ENCODE data around the gene UBLCP1.

The UBLCP1 gene

DNA sequence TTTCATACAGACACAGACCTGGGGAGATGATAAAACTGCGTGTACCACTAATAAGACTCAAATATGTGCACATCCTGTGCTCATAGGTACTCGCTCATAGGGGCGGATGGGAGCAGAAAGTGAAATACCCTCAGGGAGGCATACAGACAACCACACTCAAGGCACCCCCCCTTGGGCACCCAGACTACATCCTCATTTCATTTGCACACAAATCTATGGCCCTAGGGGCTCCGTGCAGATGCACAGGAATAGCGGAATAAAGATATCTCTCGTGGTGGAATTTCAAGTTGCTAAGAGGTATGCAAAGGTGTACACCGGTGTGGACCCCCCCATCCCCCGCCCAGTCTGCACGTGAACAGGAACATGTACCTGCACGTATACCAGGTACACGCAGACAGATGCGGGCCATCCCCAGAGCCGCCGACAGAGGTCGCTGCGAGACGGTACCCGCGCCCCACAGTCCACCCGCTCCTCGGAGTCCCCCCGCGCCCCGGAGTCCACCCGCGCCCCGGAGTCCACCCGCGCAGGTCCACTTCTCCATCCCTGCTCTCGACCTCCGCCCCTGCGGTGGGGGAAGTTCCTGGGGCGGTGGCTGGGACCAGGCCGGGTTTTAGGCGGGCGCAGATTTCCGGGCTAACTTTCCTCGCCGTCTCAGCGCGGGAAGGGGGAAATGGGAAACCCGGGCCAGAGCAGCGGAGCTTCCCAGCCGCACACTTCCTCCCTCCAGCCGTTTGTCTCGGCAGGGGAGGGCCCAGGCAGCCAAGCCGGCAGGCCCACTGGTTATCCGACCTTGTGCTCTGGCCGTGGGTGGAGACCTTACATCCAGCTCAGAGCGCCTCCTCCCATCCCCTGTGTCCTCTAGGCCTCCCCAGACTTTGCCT, 68.2 kb downstream of the UBLCP1 start:
- Histone ChIP-seq H3K4ac (ENCODE audit: low read length) (no peak overlapping the region), H3K27ac (replicated peaks; ENCODE audit: low read length) (no peak overlapping the region), H2BK120ac (ENCODE audit: low read depth, low read length) (no peak overlapping the region), H3K9ac (ENCODE audit: low read depth, low read length, poor library complexity) (peak overlapping the region; percentile 74), H3K9me3 (replicated peaks in 1 of 2; ENCODE audit: control insufficient read depth in 2 of 2, insufficient read depth in 1 of 2, low read depth in 1 of 2, low read length in 2 of 2) (no peaks in the 10 kb centered on the region), H3K4me2 (ENCODE audit: insufficient read depth, low read length, poor library complexity, severe bottlenecking) (peak overlapping the region; percentile 87), H3K79me1 (ENCODE audit: low read depth, low read length) (no peaks in the 10 kb centered on the region), H3K18ac (ENCODE audit: low read length) (peak overlapping the region; percentile 96), H3K14ac (ENCODE audit: low read length) (no peak overlapping the region), H3K36me3 (replicated peaks in 1 of 2; ENCODE audit: control insufficient read depth in 2 of 2, insufficient read depth in 2 of 2, low read length in 2 of 2) (no peaks in the 10 kb centered on the region), H4K91ac (ENCODE audit: low read depth, low read length, poor library complexity) (no peak overlapping the region), H2AFZ (ENCODE audit: low read length) (peak overlapping the region; percentile 97), H3K23ac (ENCODE audit: low read depth, low read length, poor library complexity) (peak overlapping the region; percentile 5), H3K4me1 (ENCODE audit: control insufficient read depth in 2 of 2, insufficient read depth in 1 of 2, low read depth in 1 of 2, low read length in 2 of 2) (peaks cover 0 to 1% of the 10 kb centered on the region in 2 donors), H3K27me3 (ENCODE audit: control insufficient read depth in 3 of 3, insufficient read depth in 3 of 3, low read depth in 1 of 3, low read length in 3 of 3) (peaks cover 0 to 46% (median 0%) of the 10 kb centered on the region in 3 experiments), H2BK5ac (ENCODE audit: low read length) (no peak overlapping the region), H2BK15ac (ENCODE audit: low read length) (peak overlapping the region; percentile 19), H4K8ac (ENCODE audit: low read depth, low read length) (no peak overlapping the region), H2BK12ac (ENCODE audit: low read length) (no peak overlapping the region), H3K4me3 (ENCODE audit: low read length in 2 of 2) (peak overlapping the region; percentile 43 to 82), H2AK5ac (ENCODE audit: low read depth, low read length) (no peak overlapping the region)
- DNase-seq (ENCODE audit: low spot score) = peak; percentile 52
- no CpG with 5 or more reads among the region's 50 CpGs for WGBS, 2 donors (ENCODE audit: extremely low coverage in 2 of 2, insufficient read length in 2 of 2, insufficient replicate concordance in 1 of 2)

DNA sequence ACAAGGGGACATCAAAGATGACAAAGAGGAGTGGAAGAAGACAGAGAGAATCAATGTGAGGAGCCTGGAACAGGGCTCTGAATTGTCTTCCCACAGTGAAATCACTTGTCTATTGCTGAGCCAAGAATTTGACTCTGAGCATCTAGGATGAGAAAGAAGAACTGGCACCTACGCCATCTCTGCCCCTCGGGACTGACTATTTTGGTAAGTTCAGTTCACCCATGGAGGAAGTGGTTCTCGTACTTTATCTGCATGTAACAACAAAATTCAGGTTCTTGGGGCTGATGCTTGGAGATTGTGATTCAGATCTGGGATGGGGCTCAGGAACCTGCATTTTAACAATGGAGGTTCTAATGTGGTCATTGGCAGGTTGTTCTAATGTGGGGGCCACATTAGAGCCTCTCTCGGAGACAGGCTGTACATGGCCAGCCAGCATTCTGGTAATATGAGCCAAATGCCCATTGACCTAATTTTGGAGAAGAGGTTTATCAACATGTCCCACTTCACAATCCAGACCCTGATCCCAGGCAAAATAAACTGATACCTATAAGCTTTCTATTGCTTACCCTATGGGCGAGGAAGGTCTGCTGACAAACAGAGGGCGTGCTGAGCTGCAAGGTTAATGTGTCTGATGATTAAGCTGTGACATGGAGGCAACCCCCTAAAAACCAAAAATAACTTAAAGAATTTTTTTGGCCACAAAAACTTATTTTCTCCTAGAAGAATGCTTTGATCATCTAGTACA, 69.9 kb downstream of the UBLCP1 start:
- WGBS, 2 donors (ENCODE audit: extremely low coverage in 2 of 2, insufficient read length in 2 of 2, insufficient replicate concordance in 1 of 2) = no CpG with 5 or more reads among the region's 6 CpGs
- Histone ChIP-seq H3K27me3 (ENCODE audit: control insufficient read depth in 3 of 3, insufficient read depth in 3 of 3, low read depth in 1 of 3, low read length in 3 of 3) (peaks cover 0 to 37% (median 0%) of the 10 kb centered on the region in 3 experiments), H3K23ac (ENCODE audit: low read depth, low read length, poor library complexity) (no peak overlapping the region), H3K4me3 (ENCODE audit: low read length in 2 of 2) (no peak overlapping the region), H3K4ac (ENCODE audit: low read length) (no peak overlapping the region), H2BK5ac (ENCODE audit: low read length) (no peak overlapping the region), H3K4me2 (ENCODE audit: insufficient read depth, low read length, poor library complexity, severe bottlenecking) (no peak overlapping the region), H2BK15ac (ENCODE audit: low read length) (no peak overlapping the region), H3K14ac (ENCODE audit: low read length) (no peak overlapping the region), H4K8ac (ENCODE audit: low read depth, low read length) (no peak overlapping the region), H2AK5ac (ENCODE audit: low read depth, low read length) (no peak overlapping the region), H3K9ac (ENCODE audit: low read depth, low read length, poor library complexity) (no peak overlapping the region), H2BK120ac (ENCODE audit: low read depth, low read length) (no peak overlapping the region), H3K27ac (replicated peaks; ENCODE audit: low read length) (no peak overlapping the region), H3K36me3 (replicated peaks in 1 of 2; ENCODE audit: control insufficient read depth in 2 of 2, insufficient read depth in 2 of 2, low read length in 2 of 2) (no peaks in the 10 kb centered on the region), H2AFZ (ENCODE audit: low read length) (no peak overlapping the region), H4K91ac (ENCODE audit: low read depth, low read length, poor library complexity) (no peak overlapping the region), H3K4me1 (ENCODE audit: control insufficient read depth in 2 of 2, insufficient read depth in 1 of 2, low read depth in 1 of 2, low read length in 2 of 2) (peaks cover 0 to 1% of the 10 kb centered on the region in 2 donors), H3K79me1 (ENCODE audit: low read depth, low read length) (no peaks in the 10 kb centered on the region), H2BK12ac (ENCODE audit: low read length) (no peak overlapping the region), H3K9me3 (replicated peaks in 1 of 2; ENCODE audit: control insufficient read depth in 2 of 2, insufficient read depth in 1 of 2, low read depth in 1 of 2, low read length in 2 of 2) (no peaks in the 10 kb centered on the region), H3K18ac (ENCODE audit: low read length) (no peak overlapping the region)
- no peak for DNase-seq (ENCODE audit: low spot score)

DNA sequence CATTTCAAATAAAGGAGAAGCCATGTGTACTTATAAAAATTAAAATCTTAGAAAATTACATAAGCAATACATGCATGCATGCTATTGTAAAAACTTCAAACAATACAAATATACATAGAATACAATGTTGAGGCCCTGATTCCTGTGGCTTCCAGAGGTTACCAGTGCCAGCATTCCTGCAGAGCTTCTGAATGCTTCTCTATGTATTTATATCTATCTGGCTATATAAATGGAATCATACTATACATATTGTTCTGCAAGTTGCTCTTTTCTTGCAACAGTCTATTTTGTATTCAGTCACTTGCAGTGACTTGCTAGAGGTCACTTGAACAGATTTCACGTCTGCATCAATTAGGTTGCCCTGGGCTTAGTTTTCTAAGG, 70.4 kb downstream of the UBLCP1 start:
- Histone ChIP-seq H4K8ac (ENCODE audit: low read depth, low read length) (no peak overlapping the region), H3K23ac (ENCODE audit: low read depth, low read length, poor library complexity) (no peak overlapping the region)
- DNase-seq (ENCODE audit: low spot score) = no peak

More for the DNA sequence above, 70.4 kb downstream of the UBLCP1 start:
- H3K14ac ChIP-seq (ENCODE audit: low read length) = no peak overlapping the region
- no peaks in the 10 kb centered on the region for H3K9me3 ChIP-seq (replicated peaks in 1 of 2; ENCODE audit: control insufficient read depth in 2 of 2, insufficient read depth in 1 of 2, low read depth in 1 of 2, low read length in 2 of 2)
- H4K91ac ChIP-seq (ENCODE audit: low read depth, low read length, poor library complexity) = no peak overlapping the region
- no peak overlapping the region for H2AFZ ChIP-seq (ENCODE audit: low read length)
- no peaks in the 10 kb centered on the region for H3K79me1 ChIP-seq (ENCODE audit: low read depth, low read length)
- H3K18ac ChIP-seq (ENCODE audit: low read length) = no peak overlapping the region
- H2BK120ac ChIP-seq (ENCODE audit: low read depth, low read length) = no peak overlapping the region
- H3K27me3 ChIP-seq (ENCODE audit: control insufficient read depth in 3 of 3, insufficient read depth in 3 of 3, low read depth in 1 of 3, low read length in 3 of 3) = peaks cover 0 to 32% (median 0%) of the 10 kb centered on the region in 3 experiments
- H3K36me3 ChIP-seq (replicated peaks in 1 of 2; ENCODE audit: control insufficient read depth in 2 of 2, insufficient read depth in 2 of 2, low read length in 2 of 2) = no peaks in the 10 kb centered on the region
- H2BK15ac ChIP-seq (ENCODE audit: low read length) = no peak overlapping the region
- H2BK12ac ChIP-seq (ENCODE audit: low read length) = no peak overlapping the region
- H2AK5ac ChIP-seq (ENCODE audit: low read depth, low read length) = no peak overlapping the region
- no peak overlapping the region for H3K9ac ChIP-seq (ENCODE audit: low read depth, low read length, poor library complexity)
- no CpG with 5 or more reads among the region's 1 CpG for WGBS, 2 donors (ENCODE audit: extremely low coverage in 2 of 2, insufficient read length in 2 of 2, insufficient replicate concordance in 1 of 2)
- H3K4ac ChIP-seq (ENCODE audit: low read length) = no peak overlapping the region
- no peak overlapping the region for H3K4me3 ChIP-seq (ENCODE audit: low read length in 2 of 2)
- H3K4me2 ChIP-seq (ENCODE audit: insufficient read depth, low read length, poor library complexity, severe bottlenecking) = no peak overlapping the region
- H2BK5ac ChIP-seq (ENCODE audit: low read length) = no peak overlapping the region
- no peak overlapping the region for H3K27ac ChIP-seq (replicated peaks; ENCODE audit: low read length)
- H3K4me1 ChIP-seq (ENCODE audit: control insufficient read depth in 2 of 2, insufficient read depth in 1 of 2, low read depth in 1 of 2, low read length in 2 of 2) = peaks cover 0 to 1% of the 10 kb centered on the region in 2 donors

All from neuronal stem cell (in vitro differentiated cells).